Skeletal muscle tissue (tissue), 4 donors: ENCODE results near the gene OLFM1. TPM values are rescaled to one million over a fixed set of nuclear protein-coding genes. Genes with fewer than 3 reads are reported as not detected.
"Not testable (repeated sequence)": the region's sequence is repeated elsewhere in the genome, so short reads cannot be mapped to it uniquely, and the experiment has no call there.

ENCODE experiments used
- H3K27ac ChIP-seq: one replicate; pipeline ENCODE4 v1.7.0; 2013; ENCODE audit warnings: mild to moderate bottlenecking, low read depth, low read length, inconsistent platforms
- H3K27me3 ChIP-seq, 3 donors: one replicate each; pipeline ENCODE4 v1.7.0; 2013; ENCODE audit warnings: low read length in 3 of 3; ENCODE audit not compliant: control insufficient read depth in 3 of 3, insufficient read depth in 3 of 3
- H3K36me3 ChIP-seq, 3 donors: one replicate each; pipeline ENCODE4 v1.7.0; 2013; ENCODE audit warnings: low read length in 3 of 3; ENCODE audit not compliant: control insufficient read depth in 3 of 3, insufficient read depth in 3 of 3
- H3K4me1 ChIP-seq, 3 donors: one replicate each; pipeline ENCODE4 v1.7.0; 2013; ENCODE audit warnings: low read length in 3 of 3, mild to moderate bottlenecking in 3 of 3; ENCODE audit not compliant: control insufficient read depth in 3 of 3, insufficient read depth in 3 of 3
- H3K4me3 ChIP-seq, 3 donors: one replicate each; pipeline ENCODE4 v1.7.0; 2013; ENCODE audit warnings: low read length in 3 of 3
- H3K9ac ChIP-seq, 3 donors: one replicate each; pipeline ENCODE4 v1.7.0; 2013; ENCODE audit warnings: low read length in 3 of 3, mild to moderate bottlenecking in 3 of 3, moderate library complexity in 2 of 3, low read depth in 1 of 3
- H3K9me3 ChIP-seq, 3 donors: one replicate each; pipeline ENCODE4 v1.7.0; 2013; ENCODE audit warnings: low read length in 3 of 3; ENCODE audit not compliant: control insufficient read depth in 3 of 3
- total RNA-seq: library from RNA; depleted of rRNA; stranded (reverse); fragments of >200 nt; gene quantifications from one replicate; pipeline ENCODE4 v1.2.3, GENCODE V29; 2014
- donor health status: Osteomylitis.

OLFM1 gene
- total RNA-seq, 1 donor from 2014 or later, result 2.6 TPM

- Histone ChIP-seq H3K4me3 (no peak overlapping the region), H3K36me3 (no peaks in the 10 kb centered on the region), H3K27ac (no peak overlapping the region), H3K9me3 (no peaks in the 10 kb centered on the region), H3K4me1 (no peaks in the 10 kb centered on the region), H3K27me3 (peaks cover 36 to 64% (median 42%) of the 10 kb centered on the region in 3 donors), H3K9ac (no peak overlapping the region)
Measured at GRCh38 chr9:135155396-135155795, 67.9 kb downstream of the OLFM1 start.

- peaks cover 29 to 50% (median 40%) of the 10 kb centered on the region in 3 donors for H3K27me3 ChIP-seq
- H3K36me3 ChIP-seq, result no peaks in the 10 kb centered on the region
- H3K4me1 ChIP-seq, result no peaks in the 10 kb centered on the region
- no peak overlapping the region for H3K27ac ChIP-seq
- no peak overlapping the region for H3K4me3 ChIP-seq
- no peak overlapping the region for H3K9ac ChIP-seq
- H3K9me3 ChIP-seq, result no peaks in the 10 kb centered on the region
Measured at GRCh38 chr9:135156525-135157510, 69.3 kb downstream of the OLFM1 start.

- Histone ChIP-seq H3K27me3 (peaks cover 24 to 40% (median 37%) of the 10 kb centered on the region in 3 donors), H3K4me1 (no peaks in the 10 kb centered on the region), H3K4me3 (no peak overlapping the region)
Measured at GRCh38 chr9:135157856-135158563, 70.5 kb downstream of the OLFM1 start.

GRCh38 chr9:135158564-135158937 is 71.1 kb downstream of the OLFM1 start:
- no peaks in the 10 kb centered on the region for H3K4me1 ChIP-seq
- no peaks in the 10 kb centered on the region for H3K9me3 ChIP-seq
- H3K4me3 ChIP-seq, result no peak overlapping the region
- no peak overlapping the region for H3K27ac ChIP-seq
- H3K36me3 ChIP-seq, result no peaks in the 10 kb centered on the region
- no peak overlapping the region for H3K9ac ChIP-seq
- peaks cover 23 to 38% (median 35%) of the 10 kb centered on the region in 3 donors for H3K27me3 ChIP-seq

More at GRCh38 chr9:135157856-135158563, 70.5 kb downstream of the OLFM1 start:
- Histone ChIP-seq H3K36me3 (no peaks in the 10 kb centered on the region), H3K9me3 (no peaks in the 10 kb centered on the region), H3K9ac (no peak overlapping the region), H3K27ac (no peak overlapping the region)

GRCh38 chr9:135159801-135160200 is 72.3 kb downstream of the OLFM1 start:
- Histone ChIP-seq H3K4me1 (no peaks in the 10 kb centered on the region), H3K4me3 (no peak overlapping the region), H3K27ac (no peak overlapping the region), H3K9me3 (no peaks in the 10 kb centered on the region), H3K9ac (no peak overlapping the region), H3K36me3 (no peaks in the 10 kb centered on the region), H3K27me3 (peaks cover 24 to 39% (median 38%) of the 10 kb centered on the region in 3 donors)

GRCh38 chr9:135160862-135161261 is 73.4 kb downstream of the OLFM1 start:
- Histone ChIP-seq H3K27ac (no peak overlapping the region), H3K27me3 (peaks cover 35 to 50% (median 49%) of the 10 kb centered on the region in 3 donors), H3K9me3 (no peaks in the 10 kb centered on the region), H3K36me3 (no peaks in the 10 kb centered on the region), H3K4me1 (no peaks in the 10 kb centered on the region), H3K9ac (no peak overlapping the region), H3K4me3 (no peak overlapping the region)

- peaks cover 51 to 66% (median 63%) of the 10 kb centered on the region in 3 donors for H3K27me3 ChIP-seq
- H3K4me1 ChIP-seq, H3K36me3 ChIP-seq, H3K9ac ChIP-seq, H3K4me3 ChIP-seq, H3K27ac ChIP-seq, H3K9me3 ChIP-seq: not testable (repeated sequence)
Measured at GRCh38 chr9:135162599-135162998, 75.1 kb downstream of the OLFM1 start.

- no peaks in the 10 kb centered on the region for H3K36me3 ChIP-seq
- H3K4me1 ChIP-seq, result no peaks in the 10 kb centered on the region
- no peaks in the 10 kb centered on the region for H3K9me3 ChIP-seq
- H3K27ac ChIP-seq, result no peak overlapping the region
- no peak overlapping the region for H3K9ac ChIP-seq
- H3K27me3 ChIP-seq, result peaks cover 53 to 68% (median 64%) of the 10 kb centered on the region in 3 donors
- H3K4me3 ChIP-seq, result no peak overlapping the region
Measured at GRCh38 chr9:135163023-135163780, 75.7 kb downstream of the OLFM1 start.

GRCh38 chr9:135164036-135164435 is 76.6 kb downstream of the OLFM1 start:
- Histone ChIP-seq H3K36me3 (no peaks in the 10 kb centered on the region), H3K27ac (no peak overlapping the region), H3K4me3 (no peak overlapping the region), H3K4me1 (no peaks in the 10 kb centered on the region), H3K9me3 (no peaks in the 10 kb centered on the region), H3K27me3 (peaks cover 53 to 68% (median 62%) of the 10 kb centered on the region in 3 donors), H3K9ac (no peak overlapping the region)
